Omental fat pad (tissue), 4 donors: ENCODE data around the gene NMS. TPM values are rescaled to one million over a fixed set of nuclear protein-coding genes. Genes with fewer than 3 reads are reported as not detected.

Experiments used
- ATAC-seq: fragments of 150-250 bp; one replicate; pipeline ENCODE4 v1.9.1; 2016; ENCODE audit warnings: mild to moderate bottlenecking, moderate library complexity; ENCODE audit not compliant: low FRiP score
- DNase-seq: peaks from one replicate; pipeline ENCODE4 v3.0.0-alpha.2; 2019; ENCODE audit warnings: low spot score
- total RNA-seq, 4 donors: library from RNA; depleted of rRNA; stranded (reverse); fragments of >200 nt; gene quantifications; one replicate each; pipeline ENCODE4 v1.1.0, GENCODE V29; 2016
- TF ChIP-seq, protein P1 (sequence below), 3 donors: fragments of 450-650 bp; IDR thresholded peaks; one replicate each; pipeline ENCODE4 v1.5.1; 2016 to 2017; ENCODE audit warnings: antibody characterized with exemption in 3 of 3, mild to moderate bottlenecking in 3 of 3, moderate library complexity in 2 of 3

Gene NMS
- total RNA-seq, 4 donors from 2014 or later = not detected

DNA sequence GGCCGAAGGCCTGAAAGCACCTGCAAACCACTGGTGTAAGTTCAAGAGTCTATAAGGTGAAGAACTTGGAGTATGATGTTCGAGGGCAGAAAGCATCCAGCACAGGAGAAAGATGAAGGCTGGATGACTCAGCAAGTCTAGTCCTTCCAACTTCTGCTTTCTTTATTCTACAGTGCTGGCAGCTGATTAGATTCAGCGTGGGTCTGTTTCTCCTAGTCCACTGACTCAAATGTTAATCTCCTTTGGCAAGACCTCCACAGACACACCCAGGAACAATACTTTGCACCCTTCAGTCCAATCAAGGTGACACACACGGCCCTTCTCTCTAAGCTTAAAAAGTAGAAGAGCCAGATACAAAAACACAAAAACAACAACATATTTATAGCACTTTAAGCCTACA lies 43.4 kb downstream of the NMS start:
- DNase-seq = no peak
- ATAC-seq = no peak
- TF ChIP-seq, protein P1, sequence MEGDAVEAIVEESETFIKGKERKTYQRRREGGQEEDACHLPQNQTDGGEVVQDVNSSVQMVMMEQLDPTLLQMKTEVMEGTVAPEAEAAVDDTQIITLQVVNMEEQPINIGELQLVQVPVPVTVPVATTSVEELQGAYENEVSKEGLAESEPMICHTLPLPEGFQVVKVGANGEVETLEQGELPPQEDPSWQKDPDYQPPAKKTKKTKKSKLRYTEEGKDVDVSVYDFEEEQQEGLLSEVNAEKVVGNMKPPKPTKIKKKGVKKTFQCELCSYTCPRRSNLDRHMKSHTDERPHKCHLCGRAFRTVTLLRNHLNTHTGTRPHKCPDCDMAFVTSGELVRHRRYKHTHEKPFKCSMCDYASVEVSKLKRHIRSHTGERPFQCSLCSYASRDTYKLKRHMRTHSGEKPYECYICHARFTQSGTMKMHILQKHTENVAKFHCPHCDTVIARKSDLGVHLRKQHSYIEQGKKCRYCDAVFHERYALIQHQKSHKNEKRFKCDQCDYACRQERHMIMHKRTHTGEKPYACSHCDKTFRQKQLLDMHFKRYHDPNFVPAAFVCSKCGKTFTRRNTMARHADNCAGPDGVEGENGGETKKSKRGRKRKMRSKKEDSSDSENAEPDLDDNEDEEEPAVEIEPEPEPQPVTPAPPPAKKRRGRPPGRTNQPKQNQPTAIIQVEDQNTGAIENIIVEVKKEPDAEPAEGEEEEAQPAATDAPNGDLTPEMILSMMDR (IDR thresholded peaks at IDR 0.05) = no peak

GRCh38 chr2:100517556-100517955 lies 47.3 kb downstream of the NMS start:
- no peak for DNase-seq
- ATAC-seq = no peak
- TF ChIP-seq, protein P1 (IDR thresholded peaks at IDR 0.05) = no peak

GRCh38 chr2:100518801-100519200 lies 48.5 kb downstream of the NMS start:
- no peak for ATAC-seq
- TF ChIP-seq, protein P1 (IDR thresholded peaks at IDR 0.05) = no peak
- DNase-seq = no peak

DNA sequence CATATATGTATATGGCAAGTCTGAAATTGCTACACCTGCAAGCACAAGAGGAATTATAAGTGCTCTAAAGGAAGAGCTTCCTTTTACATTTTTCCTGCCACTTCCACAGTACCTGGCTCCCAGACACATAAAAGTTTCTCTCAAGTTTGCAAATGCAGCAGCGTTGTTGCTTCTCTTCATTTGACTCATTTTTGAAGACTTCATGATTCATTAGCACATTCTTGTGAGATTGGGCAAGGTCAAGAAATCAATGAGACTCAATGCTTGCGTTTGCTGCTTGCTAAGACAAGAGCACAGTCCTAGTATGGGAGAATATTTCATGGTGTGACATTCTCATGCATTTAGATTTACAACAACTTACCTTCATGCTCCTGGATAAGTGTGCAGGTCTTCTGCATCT lies 49.9 kb downstream of the NMS start:
- DNase-seq = no peak
- no peak for ATAC-seq
- TF ChIP-seq, protein P1 (IDR thresholded peaks at IDR 0.05) = no peak

- ATAC-seq (no peak), DNase-seq (no peak)
- TF ChIP-seq, protein P1 (IDR thresholded peaks at IDR 0.05) = no peak
Measured at GRCh38 chr2:100522430-100522829, 52.1 kb downstream of the NMS start.

GRCh38 chr2:100524331-100524730 lies 54.0 kb downstream of the NMS start:
- TF ChIP-seq, protein P1 (IDR thresholded peaks at IDR 0.05) = no peak
- ATAC-seq (no peak), DNase-seq (no peak)

GRCh38 chr2:100526868-100527267 lies 56.6 kb downstream of the NMS start:
- TF ChIP-seq, protein P1 (IDR thresholded peaks at IDR 0.05) = no peak
- no peak for DNase-seq
- no peak for ATAC-seq
